GM18511 (cell line): ENCODE results near the gene COASY.
"Not testable (repeated sequence)": the region's sequence is repeated elsewhere in the genome, so short reads cannot be mapped to it uniquely, and the experiment has no call there.

ENCODE experiments used
- ATAC-seq: cut with Tn5 transposase; IDR thresholded peaks from one replicate; pipeline ENCODE4 v1.9.1; 2021; ENCODE audit warnings: mild to moderate bottlenecking, moderate library complexity; ENCODE audit not compliant: unreplicated experiment

COASY gene

DNA sequence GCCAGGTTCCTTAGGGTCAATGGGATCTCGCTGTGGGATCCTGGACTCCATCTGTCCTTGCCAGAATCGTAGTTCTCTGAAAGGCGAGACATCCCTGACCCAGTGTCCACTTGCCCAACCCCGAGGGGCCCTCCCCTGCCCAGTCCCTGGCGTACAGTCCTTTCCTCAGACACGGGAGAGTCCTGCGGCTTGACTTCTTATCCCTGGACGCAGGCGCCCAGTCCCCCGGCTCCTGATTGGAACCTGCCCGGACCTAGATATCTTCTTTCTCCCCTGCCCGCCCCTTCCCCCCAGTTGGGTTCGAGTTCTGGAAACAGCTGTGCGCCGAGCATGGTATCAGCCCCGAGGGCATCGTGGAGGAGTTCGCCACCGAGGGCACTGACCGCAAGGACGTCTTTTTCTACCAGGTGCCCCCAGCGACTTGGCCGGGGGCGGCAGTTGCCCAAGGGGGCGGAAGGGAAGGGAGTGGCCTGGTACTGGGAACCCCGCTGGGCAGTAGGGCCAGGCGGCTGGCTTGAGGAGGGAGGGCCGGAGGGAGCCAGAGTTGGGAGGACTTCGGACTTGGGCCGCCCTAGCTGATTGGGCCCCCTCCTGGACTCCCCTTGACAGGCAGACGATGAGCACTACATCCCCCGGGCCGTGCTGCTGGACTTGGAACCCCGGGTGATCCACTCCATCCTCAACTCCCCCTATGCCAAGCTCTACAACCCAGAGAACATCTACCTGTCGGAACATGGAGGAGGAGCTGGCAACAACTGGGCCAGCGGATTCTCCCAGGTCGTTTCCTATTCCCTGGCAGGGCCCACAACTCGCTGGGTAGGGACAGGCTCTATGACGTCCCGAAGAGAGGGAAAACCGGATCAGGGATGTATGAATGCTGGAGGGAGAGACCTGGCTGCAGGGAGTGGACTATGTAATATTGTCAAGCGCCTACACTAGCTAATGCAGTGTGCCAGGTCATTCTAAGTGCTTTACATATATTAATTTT lies 48.2 kb downstream of the COASY start:
- not testable (repeated sequence) for ATAC-seq

DNA sequence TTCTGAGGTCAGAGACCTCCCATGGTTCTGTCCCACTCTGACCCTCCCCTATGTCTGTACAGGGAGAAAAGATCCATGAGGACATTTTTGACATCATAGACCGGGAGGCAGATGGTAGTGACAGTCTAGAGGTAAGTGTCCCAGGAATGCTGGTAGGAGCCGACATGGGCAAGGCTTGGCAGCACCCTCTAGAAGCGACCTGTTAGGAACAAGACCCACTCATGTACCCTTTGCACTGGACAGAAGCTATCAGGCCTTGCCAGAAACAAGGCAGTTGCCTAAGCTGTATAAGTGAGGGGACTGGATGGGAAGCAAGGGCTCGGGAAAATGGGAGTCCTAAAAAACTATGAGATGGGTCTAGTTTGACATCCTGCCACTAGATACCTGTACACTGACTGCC lies 50.1 kb downstream of the COASY start:
- no peak for ATAC-seq

DNA sequence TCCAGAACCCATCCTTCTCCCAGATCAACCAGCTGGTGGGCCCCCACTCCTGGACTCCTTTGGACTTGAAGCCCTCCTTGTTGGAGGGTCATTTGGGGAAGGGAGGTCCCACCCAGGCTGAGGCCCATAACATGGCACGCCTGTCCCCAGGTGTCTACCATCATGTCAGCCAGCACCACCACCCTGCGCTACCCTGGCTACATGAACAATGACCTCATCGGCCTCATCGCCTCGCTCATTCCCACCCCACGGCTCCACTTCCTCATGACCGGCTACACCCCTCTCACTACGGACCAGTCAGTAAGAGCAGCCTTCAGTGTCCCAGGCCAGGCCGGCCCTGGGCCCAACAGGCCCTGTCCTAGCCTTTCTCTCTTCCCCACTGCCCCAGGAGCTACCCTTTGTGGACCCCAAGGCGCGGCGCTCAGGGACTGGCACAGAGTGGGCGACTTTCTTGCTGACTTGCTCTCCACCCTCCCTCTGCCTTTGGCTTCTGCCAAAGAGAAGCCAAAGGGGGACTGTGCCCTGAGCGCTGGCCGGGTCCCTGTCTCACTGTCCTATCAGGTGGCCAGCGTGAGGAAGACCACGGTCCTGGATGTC lies 51.8 kb downstream of the COASY start:
- ATAC-seq: no peak
